Ascending aorta (tissue), 2 donors: ENCODE measurements around the gene EIPR1. TPM values are rescaled to one million over a fixed set of nuclear protein-coding genes. Genes with fewer than 3 reads are reported as not detected.

Experiments
- DNase-seq, 2 donors: peaks; one replicate each; pipeline ENCODE4 v3.0.0-alpha.2; 2019; ENCODE audit warnings: low spot score in 2 of 2
- H3K27ac ChIP-seq, 2 donors: fragments of 200-600 bp; sonication (generic); one replicate each; pipeline ENCODE4 v1.5.1; 2016 to 2017; ENCODE audit warnings: mild to moderate bottlenecking in 1 of 2
- H3K27me3 ChIP-seq: fragments of 200-600 bp; sonication (generic); one replicate; pipeline ENCODE4 v1.5.1; 2017
- H3K36me3 ChIP-seq, 2 donors: fragments of 200-600 bp; sonication (generic); one replicate each; pipeline ENCODE4 v1.5.1; 2016
- H3K4me1 ChIP-seq, 2 donors: fragments of 200-600 bp; sonication (generic); one replicate each; pipeline ENCODE4 v1.5.1; 2016 to 2017; ENCODE audit warnings: mild to moderate bottlenecking in 1 of 2
- H3K4me3 ChIP-seq, 2 donors: fragments of 200-600 bp; sonication (generic); one replicate each; pipeline ENCODE4 v1.5.1; 2016 to 2017; ENCODE audit warnings: mild to moderate bottlenecking in 1 of 2
- H3K9me3 ChIP-seq, 2 donors: fragments of 200-600 bp; sonication (generic); one replicate each; pipeline ENCODE4 v1.5.1; 2016
- intact Hi-C: fragments of 100-400 bp; cut with DNase I; formaldehyde crosslinking; loops from one replicate; pipeline ENCODE4 v1.15.1; 2023
- total RNA-seq: library from RNA; depleted of rRNA; stranded (reverse); fragments of >200 nt; gene quantifications from one replicate; pipeline ENCODE4 v1.1.0, GENCODE V29; 2016
- TF ChIP-seq, protein P1 (sequence below), 3 experiments: fragments of 200-600 bp in 2 of 3; fragments of 450-650 bp in 1 of 3; sonication (generic) in 2 of 3; IDR thresholded peaks; one replicate each; pipeline ENCODE4 v1.5.1; 2016 to 2019; ENCODE audit warnings: antibody characterized with exemption in 3 of 3, mild to moderate bottlenecking in 1 of 3, moderate library complexity in 1 of 3

EIPR1 gene
- total RNA-seq, 1 donor from 2014 or later, result 14.5 TPM

DNA sequence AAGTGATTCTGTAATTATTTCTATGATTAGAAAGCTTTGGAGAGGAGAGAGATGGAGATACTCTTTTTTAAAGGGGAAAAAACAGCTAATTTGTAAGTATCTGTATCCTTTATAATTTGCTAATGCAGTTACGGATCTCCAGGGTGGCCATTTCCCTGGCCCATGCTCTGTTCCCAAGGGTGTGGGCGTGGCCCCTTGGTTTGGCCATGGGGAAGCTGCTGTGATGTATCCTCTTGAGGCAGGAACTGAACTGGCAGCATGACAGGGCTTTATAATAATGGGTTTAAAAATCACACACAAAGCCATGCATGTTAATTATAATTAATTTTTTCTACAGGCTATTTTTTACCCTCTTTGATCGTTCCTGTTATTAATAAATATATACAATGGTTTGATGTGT is 28.9 kb upstream of the EIPR1 start:
- no peaks in the 10 kb centered on the region for H3K9me3 ChIP-seq
- H3K27me3 ChIP-seq, result no peaks in the 10 kb centered on the region
- DNase-seq, result no peak
- H3K4me1 ChIP-seq, result no peaks in the 10 kb centered on the region
- H3K4me3 ChIP-seq, result no peak overlapping the region
- H3K36me3 ChIP-seq, result peaks cover 8 to 19% of the 10 kb centered on the region in 2 donors
- intact Hi-C loops, result no loop called here
- no peak overlapping the region for H3K27ac ChIP-seq
- TF ChIP-seq, protein P1, sequence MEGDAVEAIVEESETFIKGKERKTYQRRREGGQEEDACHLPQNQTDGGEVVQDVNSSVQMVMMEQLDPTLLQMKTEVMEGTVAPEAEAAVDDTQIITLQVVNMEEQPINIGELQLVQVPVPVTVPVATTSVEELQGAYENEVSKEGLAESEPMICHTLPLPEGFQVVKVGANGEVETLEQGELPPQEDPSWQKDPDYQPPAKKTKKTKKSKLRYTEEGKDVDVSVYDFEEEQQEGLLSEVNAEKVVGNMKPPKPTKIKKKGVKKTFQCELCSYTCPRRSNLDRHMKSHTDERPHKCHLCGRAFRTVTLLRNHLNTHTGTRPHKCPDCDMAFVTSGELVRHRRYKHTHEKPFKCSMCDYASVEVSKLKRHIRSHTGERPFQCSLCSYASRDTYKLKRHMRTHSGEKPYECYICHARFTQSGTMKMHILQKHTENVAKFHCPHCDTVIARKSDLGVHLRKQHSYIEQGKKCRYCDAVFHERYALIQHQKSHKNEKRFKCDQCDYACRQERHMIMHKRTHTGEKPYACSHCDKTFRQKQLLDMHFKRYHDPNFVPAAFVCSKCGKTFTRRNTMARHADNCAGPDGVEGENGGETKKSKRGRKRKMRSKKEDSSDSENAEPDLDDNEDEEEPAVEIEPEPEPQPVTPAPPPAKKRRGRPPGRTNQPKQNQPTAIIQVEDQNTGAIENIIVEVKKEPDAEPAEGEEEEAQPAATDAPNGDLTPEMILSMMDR (IDR thresholded peaks at IDR 0.05), result no peak

DNA sequence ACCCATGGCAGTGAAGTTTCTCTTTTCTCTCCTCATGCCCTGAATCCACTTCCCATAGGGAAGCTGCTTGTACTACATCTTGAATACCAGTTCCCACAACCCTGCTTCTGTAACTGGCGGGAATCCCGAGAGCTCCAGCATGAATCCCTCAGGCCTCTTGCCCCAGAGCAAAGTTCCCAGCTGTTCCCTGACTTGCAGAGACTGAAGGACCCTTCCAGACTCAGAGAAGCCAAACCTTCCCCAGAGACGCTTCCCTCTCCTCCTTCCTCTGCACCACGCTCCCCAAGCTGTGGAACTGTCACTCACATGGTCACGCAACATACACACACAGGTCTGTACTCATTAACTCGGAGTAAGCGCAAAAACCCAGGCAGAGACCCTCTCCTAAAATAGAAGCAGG is 28.3 kb upstream of the EIPR1 start:
- no peak overlapping the region for H3K27ac ChIP-seq
- peaks cover 9 to 25% of the 10 kb centered on the region in 2 donors for H3K36me3 ChIP-seq
- intact Hi-C loops, result no loop called here

DNA sequence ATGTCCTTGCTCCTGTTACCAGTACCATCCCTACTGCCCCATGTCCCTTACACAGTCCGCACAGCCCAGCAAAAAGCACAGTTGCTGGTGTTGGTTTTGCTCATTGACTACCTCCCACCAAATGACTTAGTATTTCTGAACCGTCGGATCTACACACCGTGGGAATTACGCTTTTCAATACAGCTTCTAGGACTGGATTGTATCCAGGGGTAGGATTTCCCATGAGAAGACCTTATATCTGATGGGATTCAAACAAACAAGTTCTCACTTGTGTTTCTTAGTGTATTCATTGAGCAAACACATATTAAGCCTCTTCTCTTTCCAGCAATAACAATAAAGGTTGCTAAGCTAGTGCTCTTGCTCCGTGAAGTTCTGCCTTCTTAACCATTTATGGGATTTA is 27.7 kb upstream of the EIPR1 start:
- H3K27me3 ChIP-seq, result no peaks in the 10 kb centered on the region
- H3K27ac ChIP-seq, result no peak overlapping the region
- intact Hi-C loops, result no loop called here
- no peaks in the 10 kb centered on the region for H3K9me3 ChIP-seq
- H3K4me3 ChIP-seq, result no peak overlapping the region
- H3K4me1 ChIP-seq, result no peaks in the 10 kb centered on the region
- TF ChIP-seq, protein P1 (IDR thresholded peaks at IDR 0.05), result no peak
- DNase-seq, result no peak
- peaks cover 12 to 31% of the 10 kb centered on the region in 2 donors for H3K36me3 ChIP-seq

More for the DNA sequence above, 28.3 kb upstream of the EIPR1 start:
- no peaks in the 10 kb centered on the region for H3K4me1 ChIP-seq
- no peaks in the 10 kb centered on the region for H3K27me3 ChIP-seq
- H3K9me3 ChIP-seq, result no peaks in the 10 kb centered on the region
- no peak overlapping the region for H3K4me3 ChIP-seq
- DNase-seq, result no peak
- TF ChIP-seq, protein P1 (IDR thresholded peaks at IDR 0.05), result no peak

DNA sequence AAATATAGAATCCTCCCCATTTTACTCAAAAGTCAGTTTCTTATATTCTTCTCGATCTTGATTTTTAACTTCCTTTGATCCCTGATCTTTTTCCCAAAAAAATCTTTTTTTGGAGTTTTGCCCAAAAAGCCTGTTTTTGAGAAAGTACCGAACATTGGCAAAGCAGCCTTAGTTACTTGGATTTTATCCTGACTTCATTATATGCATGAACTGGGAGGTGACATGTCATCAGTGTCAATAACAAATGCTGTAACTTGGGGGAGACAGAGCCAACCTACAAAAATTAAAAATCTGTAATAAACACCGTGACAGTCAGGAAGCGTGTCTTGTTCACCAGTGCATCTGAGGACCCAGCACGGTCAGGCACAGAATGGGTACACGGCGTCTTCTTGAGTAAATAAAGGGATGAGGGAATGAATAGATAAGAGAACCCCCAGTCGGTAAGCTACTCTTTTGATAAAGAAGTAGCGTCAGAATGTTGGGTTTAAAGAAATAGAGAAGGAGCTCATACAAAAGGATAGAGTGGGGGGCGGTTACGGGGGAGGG is 26.8 kb upstream of the EIPR1 start:
- no peaks in the 10 kb centered on the region for H3K27me3 ChIP-seq
- no peaks in the 10 kb centered on the region for H3K4me1 ChIP-seq
- no peak overlapping the region for H3K27ac ChIP-seq
- intact Hi-C loops, result no loop called here
- H3K36me3 ChIP-seq, result peaks cover 12 to 34% of the 10 kb centered on the region in 2 donors
- H3K9me3 ChIP-seq, result no peaks in the 10 kb centered on the region
- DNase-seq, result no peak
- TF ChIP-seq, protein P1 (IDR thresholded peaks at IDR 0.05), result no peak
- H3K4me3 ChIP-seq, result no peak overlapping the region

DNA sequence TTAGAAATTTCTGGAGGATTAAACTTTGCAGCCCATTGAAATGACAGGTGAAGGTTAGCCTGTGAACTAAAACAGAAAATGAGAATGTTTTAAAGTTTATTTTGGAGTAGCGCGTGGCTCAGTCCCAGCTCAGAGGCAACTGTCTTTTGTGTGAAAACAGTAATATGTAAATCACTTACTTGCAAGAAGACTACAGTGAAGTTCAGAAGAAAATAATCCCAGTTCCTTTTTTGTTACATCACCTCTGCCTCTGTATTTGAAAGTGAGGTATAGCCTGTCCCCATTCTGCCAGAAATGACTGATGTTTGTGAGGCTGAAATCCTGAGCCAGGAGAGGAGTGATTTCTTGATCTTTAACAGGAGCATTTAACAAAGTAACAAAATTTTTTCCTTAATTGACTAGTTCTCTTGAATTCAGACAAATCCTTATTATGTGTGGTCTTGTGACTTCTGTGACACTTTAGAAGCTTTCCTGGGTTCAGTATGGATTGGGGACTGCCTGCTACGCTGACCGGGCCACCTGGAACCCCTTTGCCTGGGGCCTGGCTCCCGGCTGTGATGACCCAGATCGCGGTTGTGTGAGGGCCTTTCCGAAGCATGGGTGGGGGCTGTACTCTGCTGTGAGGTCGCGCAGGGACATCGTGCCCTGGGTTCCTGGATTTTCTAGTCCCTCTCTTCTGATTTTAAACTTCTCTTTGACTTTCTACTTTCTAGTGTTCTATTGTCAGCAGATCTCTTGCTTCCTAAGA is 26.1 kb upstream of the EIPR1 start:
- Histone ChIP-seq H3K4me3 (no peak overlapping the region), H3K27ac (no peak overlapping the region), H3K27me3 (no peaks in the 10 kb centered on the region), H3K4me1 (no peaks in the 10 kb centered on the region), H3K36me3 (peaks cover 15 to 32% of the 10 kb centered on the region in 2 donors), H3K9me3 (no peaks in the 10 kb centered on the region)
- no peak for DNase-seq
- TF ChIP-seq, protein P1 (IDR thresholded peaks at IDR 0.05), result no peak
- intact Hi-C loops, result no loop called here
